GM19025 (cell line): Measurements from ENCODE around the gene OGFOD1.

ENCODE experiments used
- ATAC-seq: cut with Tn5 transposase; IDR thresholded peaks from one replicate; pipeline ENCODE4 v1.9.1; 2021; ENCODE audit warnings: mild to moderate bottlenecking, low read depth, moderate library complexity; ENCODE audit not compliant: unreplicated experiment

The OGFOD1 gene

GRCh38 chr16:56519459-56520250 lies 68.3 kb downstream of the OGFOD1 start, which contains the start of gene BBS2:
Gene BBS2 (minus strand): TSS chr16:56520024. CDS start chr16:56519862, 162 bp downstream.
- peak; percentile 89 for ATAC-seq

- ATAC-seq, result no peak
These were observed 68.9 kb downstream of the OGFOD1 start for GRCh38 chr16:56520251-56520577.

- ATAC-seq, result no peak
These were observed 73.9 kb downstream of the OGFOD1 start for GRCh38 chr16:56525236-56525635.
